SK-N-MC (cell line): ENCODE data around the gene C1QTNF5.
"Not testable (repeated sequence)": the region's sequence is repeated elsewhere in the genome, so short reads cannot be mapped to it uniquely, and the experiment has no call there.

Experiments used
- DNase-seq: peaks from one replicate; pipeline ENCODE4 v3.0.0-alpha.2; 2011; ENCODE audit warnings: low read depth, low spot score
- H3K27ac ChIP-seq: fragments of 200-600 bp; sonication (generic); 2 replicates; pipeline ENCODE4 v1.5.1; 2016; ENCODE audit warnings: mixed run types
- H3K36me3 ChIP-seq: fragments of 200-600 bp; sonication (generic); 2 replicates; pipeline ENCODE4 v1.6.1; 2017; ENCODE audit warnings: antibody characterized with exemption, low read length, mixed read lengths; ENCODE audit not compliant: insufficient read depth
- H3K4me3 ChIP-seq: fragments of 200-600 bp; sonication (generic); 2 replicates; pipeline ENCODE4 v1.5.1; 2016
- H3K9ac ChIP-seq: fragments of 200-600 bp; sonication (generic); 2 replicates; pipeline ENCODE4 v1.8.0; 2017; ENCODE audit warnings: mixed run types, mixed read lengths; ENCODE audit not compliant: insufficient read length
- H3K9me3 ChIP-seq: fragments of 200-600 bp; sonication (generic); 2 replicates; pipeline ENCODE4 v1.6.1; 2017; ENCODE audit warnings: low read depth, mild to moderate bottlenecking, antibody characterized with exemption, low read length, moderate library complexity, mixed read lengths
- EZH2 ChIP-seq: fragments of 200-600 bp; sonication (generic); IDR thresholded peaks from one replicate; pipeline ENCODE4 v1.6.1; 2017; ENCODE audit warnings: antibody characterized with exemption
- FOXP2 ChIP-seq: optimal IDR thresholded peaks from 2 replicates; pipeline ENCODE3; 2011; ENCODE audit warnings: mild to moderate bottlenecking, moderate library complexity; ENCODE audit not compliant: insufficient read depth; ENCODE audit errors: extremely low read length, control extremely low read depth
- POLR2AphosphoS5 ChIP-seq: IDR thresholded peaks from 2 replicates; pipeline ENCODE4 v1.6.1; 2012; ENCODE audit warnings: mild to moderate bottlenecking, low read depth, low read length, borderline replicate concordance

C1QTNF5 gene

GRCh38 chr11:119340335-119341221 lies at the start of gene C1QTNF5:
C1QTNF5 (minus strand) TSS chr11:119340883; CDS start chr11:119340397, 486 bp downstream.
- Histone ChIP-seq H3K27ac (no peak within 1 kb of the TSS), H3K4me3 (peak within 1 kb of the TSS; percentile 69), H3K9ac (peak within 1 kb of the TSS; percentile 47), H3K9me3 (no peaks in the 10 kb centered on the region), H3K36me3 (no peaks in the 10 kb centered on the region; the same call in 1 of the 2 replicates)
- TF ChIP-seq POLR2AphosphoS5 = no peak
- TF ChIP-seq EZH2 = no peak
- no peak for TF ChIP-seq FOXP2
- no peak for DNase-seq

GRCh38 chr11:119389611-119390254 lies 49.0 kb upstream of the C1QTNF5 start:
- no peak for DNase-seq
- Histone ChIP-seq H3K9me3 (no peaks in the 10 kb centered on the region), H3K4me3 (no peak overlapping the region), H3K36me3 (no peaks in the 10 kb centered on the region), H3K27ac (no peak overlapping the region), H3K9ac (no peak overlapping the region)
- TF ChIP-seq POLR2AphosphoS5 = no peak
- TF ChIP-seq EZH2 = no peak
- no peak for TF ChIP-seq FOXP2

GRCh38 chr11:119388103-119388502 lies 47.4 kb upstream of the C1QTNF5 start:
- Histone ChIP-seq H3K9me3 (no peaks in the 10 kb centered on the region), H3K4me3 (no peak overlapping the region), H3K27ac (no peak overlapping the region), H3K9ac (no peak overlapping the region), H3K36me3 (no peaks in the 10 kb centered on the region)
- no peak for TF ChIP-seq EZH2
- no peak for TF ChIP-seq FOXP2
- no peak for TF ChIP-seq POLR2AphosphoS5
- no peak for DNase-seq

- Histone ChIP-seq H3K9me3 (no peaks in the 10 kb centered on the region), H3K36me3 (no peaks in the 10 kb centered on the region), H3K27ac (no peak overlapping the region), H3K4me3 (no peak overlapping the region), H3K9ac (no peak overlapping the region)
- no peak for DNase-seq
- TF ChIP-seq EZH2 (no peak), FOXP2 (no peak), POLR2AphosphoS5 (no peak)
Measured at GRCh38 chr11:119384332-119384731, 43.6 kb upstream of the C1QTNF5 start.

GRCh38 chr11:119382513-119382912 lies 41.8 kb upstream of the C1QTNF5 start:
- not testable (repeated sequence) for H3K9me3 ChIP-seq, DNase-seq, H3K27ac ChIP-seq, H3K36me3 ChIP-seq, H3K9ac ChIP-seq, H3K4me3 ChIP-seq

GRCh38 chr11:119382101-119382500 lies 41.4 kb upstream of the C1QTNF5 start:
- TF ChIP-seq EZH2 (no peak), POLR2AphosphoS5 (no peak), FOXP2 (no peak)
- Histone ChIP-seq H3K27ac (no peak overlapping the region), H3K9ac (peak overlapping the region; percentile 33), H3K36me3 (no peaks in the 10 kb centered on the region), H3K4me3 (peak overlapping the region; percentile 98), H3K9me3 (no peaks in the 10 kb centered on the region)
- no peak for DNase-seq

- Histone ChIP-seq H3K27ac (no peak within 1 kb of the TSS), H3K9ac (peak within 1 kb of the TSS; percentile 84), H3K4me3 (peak within 1 kb of the TSS; percentile 98)
Measured at GRCh38 chr11:119381181-119381988, 40.7 kb upstream of the C1QTNF5 start, which contains the start of gene USP2. USP2 (minus strand) TSS chr11:119381690; CDS start chr11:119373480, 8,210 bp downstream.

GRCh38 chr11:119380827-119381180 lies 40.1 kb upstream of the C1QTNF5 start:
- H3K9me3 ChIP-seq = no peaks in the 10 kb centered on the region
- peak overlapping the region; percentile 84 for H3K9ac ChIP-seq
- H3K4me3 ChIP-seq = peak overlapping the region; percentile 98
- TF ChIP-seq FOXP2 = no peak
- TF ChIP-seq EZH2 = no peak
- TF ChIP-seq POLR2AphosphoS5 = no peak
- no peaks in the 10 kb centered on the region for H3K36me3 ChIP-seq
- no peak for DNase-seq
- H3K27ac ChIP-seq = no peak overlapping the region

More at GRCh38 chr11:119381181-119381988, 40.7 kb upstream of the C1QTNF5 start, which contains the start of gene USP2:
- DNase-seq = peak; percentile 72
- no peaks in the 10 kb centered on the region for H3K9me3 ChIP-seq
- peak; percentile 65 for TF ChIP-seq FOXP2
- TF ChIP-seq POLR2AphosphoS5 = peak; percentile 19; the same call in 1 of the 2 replicates
- TF ChIP-seq EZH2 = no peak
- H3K36me3 ChIP-seq = no peaks in the 10 kb centered on the region
